HCT116 (cell line): ENCODE measurements around the gene AMPD3.

Source experiments
- CTCF ChIP-seq, 3 experiments: fragments of 200-600 bp in 1 of 3; sonication (generic) in 1 of 3; IDR thresholded peaks in 2 of 3; conservative IDR thresholded peaks in 1 of 3; 2 replicates each; pipeline ENCODE4 v1.5.1; 2012 to 2017; ENCODE audit warnings: low read depth in 2 of 3, low read length in 2 of 3, antibody characterized with exemption in 1 of 3, borderline replicate concordance in 1 of 3, control low read depth in 1 of 3, mild to moderate bottlenecking in 1 of 3, mixed read lengths in 1 of 3, mixed run types in 1 of 3, moderate library complexity in 1 of 3; ENCODE audit not compliant: insufficient read depth in 1 of 3
- EZH2 ChIP-seq: fragments of 200-600 bp; sonication (generic); IDR thresholded peaks from 2 replicates; pipeline ENCODE4 v1.6.1; 2017; ENCODE audit warnings: antibody characterized with exemption, mixed run types
- EZH2phosphoT487 ChIP-seq: fragments of 200-600 bp; IDR thresholded peaks from 2 replicates; pipeline ENCODE4 v1.6.1; 2018; ENCODE audit warnings: antibody characterized with exemption, borderline replicate concordance
- FOSL1 ChIP-seq: IDR thresholded peaks from 2 replicates; pipeline ENCODE4 v1.6.1; 2012; ENCODE audit warnings: low read depth
- POLR2A ChIP-seq: IDR thresholded peaks from 2 replicates; pipeline ENCODE4 v1.7.0; 2011; ENCODE audit warnings: borderline replicate concordance; ENCODE audit not compliant: insufficient read depth, insufficient read length; ENCODE audit errors: extremely low read depth
- SRF ChIP-seq: IDR thresholded peaks from 2 replicates; pipeline ENCODE4 v1.6.1; 2012; ENCODE audit warnings: low read depth

- no peak for TF ChIP-seq CTCF (IDR thresholded peaks at IDR 0.05 in 2 of 3, conservative IDR thresholded peaks at IDR 0.05 in 1 of 3; ENCODE audit: borderline replicate concordance in 1 of 3, insufficient read depth in 1 of 3, low read depth in 2 of 3, low read length in 2 of 3)
- no peak for TF ChIP-seq FOSL1
- TF ChIP-seq EZH2phosphoT487, result no peak
- no peak for TF ChIP-seq EZH2
- TF ChIP-seq SRF, result no peak
- no peak for TF ChIP-seq POLR2A
Observed at GRCh38 chr11:10456519-10456918, 1.5 kb downstream of the AMPD3 start.
